GM21526 (cell line): ENCODE measurements around the gene SLC25A4.
A peak's percentile ranks its signal among the peaks of the same experiment; 100 is the strongest.
"Not testable (repeated sequence)": the region's sequence is repeated elsewhere in the genome, so short reads cannot be mapped to it uniquely, and the experiment has no call there.

Experiments
- ATAC-seq: cut with Tn5 transposase; IDR thresholded peaks from one replicate; pipeline ENCODE4 v1.9.1; 2021; ENCODE audit warnings: moderate library complexity; ENCODE audit not compliant: unreplicated experiment, low FRiP score

Gene SLC25A4

DNA sequence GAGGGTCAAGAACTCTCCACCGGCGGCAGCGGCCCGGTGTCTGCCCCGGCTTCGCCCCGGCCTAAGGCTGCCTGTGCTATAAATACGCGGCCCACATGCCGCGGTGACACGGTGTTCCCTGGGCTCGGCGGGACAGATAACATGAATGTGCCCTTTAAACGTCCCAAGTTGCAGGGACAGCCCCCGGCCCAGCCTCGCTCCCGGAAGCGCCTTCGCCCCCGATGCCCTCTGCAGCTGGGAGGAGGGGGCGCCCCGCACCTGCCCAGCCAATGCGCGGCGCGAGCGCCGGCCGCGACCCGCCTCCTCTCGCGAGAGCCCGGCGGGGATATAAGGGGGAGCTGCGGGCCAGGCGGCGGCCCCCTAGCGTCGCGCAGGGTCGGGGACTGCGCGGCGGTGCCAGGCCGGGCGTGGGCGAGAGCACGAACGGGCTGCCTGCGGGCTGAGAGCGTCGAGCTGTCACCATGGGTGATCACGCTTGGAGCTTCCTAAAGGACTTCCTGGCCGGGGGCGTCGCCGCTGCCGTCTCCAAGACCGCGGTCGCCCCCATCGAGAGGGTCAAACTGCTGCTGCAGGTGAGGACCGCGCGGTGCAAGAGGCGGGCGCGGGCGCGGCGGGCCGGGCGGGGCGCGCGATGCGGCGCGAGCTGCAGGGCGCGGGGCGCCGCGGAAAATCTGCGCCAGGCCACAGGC is at the start of gene SLC25A4:
TSS of gene SLC25A4 (plus strand) at position 355 of the 689 bp plus-strand sequence. CDS start at position 462, 107 bp downstream.
- ATAC-seq = peak; percentile 96

DNA sequence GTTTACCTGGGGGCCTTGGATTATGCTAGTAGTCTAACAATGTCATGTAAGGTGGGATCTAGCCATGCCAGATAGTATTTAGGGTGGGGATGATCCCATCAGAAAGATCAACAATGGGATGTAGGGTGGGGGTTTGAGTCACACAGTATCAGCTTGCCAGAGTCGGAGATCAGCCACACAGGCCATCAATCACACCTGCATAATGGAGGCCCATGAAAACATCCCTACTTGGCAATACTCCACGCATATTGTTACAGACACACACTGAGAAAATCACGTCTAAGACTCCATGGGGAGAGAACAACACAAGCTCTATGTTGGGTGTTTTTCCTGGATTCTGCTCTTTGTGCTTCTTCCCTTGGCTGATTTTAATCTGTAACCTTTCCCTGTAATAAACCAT is 49.5 kb upstream of the SLC25A4 start:
- no peak for ATAC-seq

DNA sequence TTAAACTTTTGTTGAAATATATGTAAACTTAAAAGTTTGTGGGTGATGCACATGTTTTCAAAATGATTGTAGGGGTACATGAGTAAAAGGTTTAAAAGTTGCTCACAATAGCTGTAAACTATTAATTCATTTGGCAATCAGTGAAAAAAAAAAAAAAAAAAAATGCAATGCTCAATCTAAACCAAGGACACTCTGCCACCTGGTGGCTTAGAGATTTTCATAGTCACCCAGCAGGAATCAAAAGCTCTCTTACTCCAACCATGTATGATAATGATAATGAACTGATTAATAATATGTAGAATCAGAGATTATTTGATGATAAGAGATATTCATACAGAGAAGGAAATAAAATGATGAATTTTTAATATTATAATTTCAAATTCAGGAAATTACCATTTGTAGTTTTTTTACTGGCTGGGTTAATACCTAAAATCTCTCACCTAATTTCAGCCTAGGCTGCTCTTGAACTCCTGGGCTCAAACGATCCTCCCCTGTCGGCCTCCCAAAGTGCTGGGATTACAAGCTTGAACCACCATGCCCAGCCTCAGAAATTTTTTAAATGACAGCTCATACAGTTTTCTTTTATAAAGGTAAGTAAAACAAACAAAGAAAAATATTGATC is 46.9 kb upstream of the SLC25A4 start:
- ATAC-seq = no peak

DNA sequence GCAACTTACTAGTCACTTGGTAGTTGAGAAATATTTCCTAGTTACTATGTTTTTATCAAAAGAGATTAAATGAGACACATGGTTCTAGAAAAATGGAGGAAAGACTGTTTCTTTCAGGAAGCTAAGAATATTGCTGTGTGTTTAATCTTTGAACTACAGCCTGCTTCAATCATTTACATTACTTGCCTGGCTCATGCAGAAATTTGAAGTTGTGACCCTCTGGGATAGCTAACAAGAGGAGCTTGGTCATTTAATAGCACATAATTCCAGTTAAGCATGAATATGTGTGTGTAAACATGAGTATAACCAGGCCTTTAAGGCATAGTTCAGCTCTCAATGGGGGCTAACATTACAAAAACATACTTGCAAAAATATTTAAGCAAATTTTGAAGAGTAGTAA is 44.6 kb upstream of the SLC25A4 start:
- ATAC-seq = no peak

DNA sequence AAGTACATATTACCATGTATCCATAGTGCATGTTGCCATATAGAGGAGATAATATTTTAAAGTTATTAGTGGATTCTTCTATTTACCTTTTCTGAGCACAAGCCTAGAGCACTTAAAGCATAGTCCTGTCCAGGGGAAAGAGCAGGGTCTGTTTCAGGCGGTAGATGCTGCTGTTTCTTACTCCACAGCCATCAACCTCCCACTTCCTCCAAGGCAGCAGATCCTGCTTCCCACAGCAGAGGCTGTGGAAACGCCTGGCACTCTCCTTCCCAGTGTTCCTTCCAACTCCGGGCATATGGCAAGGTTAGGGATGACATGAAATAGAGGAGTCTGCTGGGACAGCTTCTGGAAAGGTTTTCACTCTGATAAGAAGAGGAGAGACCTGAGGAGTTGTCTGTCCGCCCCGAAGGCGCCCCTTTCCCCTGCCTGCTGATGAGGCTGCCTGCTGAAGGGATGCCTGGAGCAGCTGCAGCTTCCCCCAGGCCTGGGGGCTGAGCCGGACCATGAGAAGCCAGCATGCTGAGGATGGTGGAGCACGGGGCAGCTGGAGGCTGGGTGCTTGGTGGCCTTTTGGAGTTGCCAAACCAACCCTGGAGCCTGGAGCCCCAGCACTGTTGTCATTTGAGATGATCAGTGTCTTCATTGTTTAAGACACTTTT is 43.9 kb upstream of the SLC25A4 start:
- ATAC-seq = no peak

DNA sequence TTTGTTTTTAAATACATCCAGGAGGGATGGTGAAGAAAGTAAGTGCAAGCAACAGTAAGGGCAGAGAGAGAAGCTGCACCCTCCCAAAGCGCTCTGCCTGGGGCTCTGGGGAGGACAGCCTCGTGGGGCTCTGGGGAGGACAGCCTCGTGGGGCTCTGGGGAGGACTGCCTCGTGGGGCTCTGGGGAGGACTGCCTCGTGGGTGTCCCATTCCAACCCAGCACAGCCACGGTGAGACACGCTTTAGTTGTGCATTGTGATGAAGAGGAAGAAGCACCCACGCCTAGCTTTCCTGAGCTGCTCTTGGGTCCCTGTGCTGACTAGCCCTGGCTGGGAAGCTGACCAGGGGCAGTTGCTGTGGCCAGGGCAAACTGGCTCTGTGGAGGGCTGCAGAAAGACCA is 43.1 kb upstream of the SLC25A4 start:
- ATAC-seq = no peak

DNA sequence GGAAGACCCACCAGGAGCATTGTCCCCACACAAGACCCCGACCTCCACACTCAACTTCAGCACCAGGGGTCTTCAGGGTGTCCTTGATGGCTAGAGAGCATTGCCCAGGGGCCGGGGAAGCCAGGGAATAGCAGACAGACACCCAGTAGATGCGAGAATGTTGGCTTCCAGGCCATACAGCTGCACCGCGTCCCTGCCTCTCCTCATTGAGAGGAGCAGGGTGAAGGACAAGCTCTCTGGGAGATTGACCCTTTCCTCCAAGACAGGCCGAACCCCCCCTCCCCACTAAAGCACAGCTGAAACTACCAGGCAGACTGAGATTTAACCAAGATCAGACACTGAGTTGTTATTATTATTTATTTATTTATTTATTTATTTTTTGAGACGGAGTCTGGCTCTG is 42.6 kb upstream of the SLC25A4 start:
- ATAC-seq = no peak

DNA sequence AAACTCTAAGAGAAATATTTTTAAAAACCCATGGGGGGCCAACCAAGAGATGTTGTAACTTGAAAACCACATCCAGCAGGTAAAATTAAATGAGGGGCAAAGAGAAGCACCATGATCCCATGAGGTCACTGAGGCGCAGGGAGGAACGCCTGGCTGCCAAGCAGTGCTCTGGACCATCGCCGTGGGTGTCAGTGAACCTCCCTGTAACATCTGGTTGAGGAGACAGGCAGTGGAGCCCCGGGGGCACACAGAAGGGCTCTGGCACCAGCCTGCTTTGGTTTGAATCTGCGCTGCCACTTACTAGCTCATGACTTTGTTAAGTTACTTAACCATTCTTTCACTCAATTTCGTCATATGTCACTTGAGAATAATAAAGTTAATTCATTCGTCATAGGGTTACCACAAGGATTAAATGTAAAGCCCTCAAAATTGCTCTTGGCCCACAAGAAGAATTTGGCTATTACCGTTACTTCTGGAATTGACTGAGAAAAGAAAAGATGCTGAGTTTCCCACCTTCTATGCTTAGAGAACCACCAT is 41.6 kb upstream of the SLC25A4 start:
- no peak for ATAC-seq

DNA sequence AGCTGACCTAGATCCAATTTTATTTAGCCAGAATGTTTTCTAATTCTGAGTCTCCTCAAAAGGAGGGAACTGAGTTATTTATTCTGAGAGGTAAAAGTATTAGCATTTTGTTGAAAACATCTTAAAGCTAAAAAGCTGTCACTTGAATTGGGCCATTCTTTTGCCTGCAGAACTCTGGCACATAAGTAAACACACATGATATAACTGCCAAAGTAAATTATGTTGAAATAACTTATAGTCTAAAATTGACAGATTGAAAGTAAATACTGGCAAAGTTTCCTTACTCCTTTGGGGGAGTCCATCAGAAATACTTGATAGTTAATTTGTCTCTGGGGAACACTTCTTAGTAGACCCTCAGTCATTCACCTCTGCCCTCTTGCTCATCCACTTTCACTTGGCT is 38.3 kb upstream of the SLC25A4 start:
- ATAC-seq = no peak

DNA sequence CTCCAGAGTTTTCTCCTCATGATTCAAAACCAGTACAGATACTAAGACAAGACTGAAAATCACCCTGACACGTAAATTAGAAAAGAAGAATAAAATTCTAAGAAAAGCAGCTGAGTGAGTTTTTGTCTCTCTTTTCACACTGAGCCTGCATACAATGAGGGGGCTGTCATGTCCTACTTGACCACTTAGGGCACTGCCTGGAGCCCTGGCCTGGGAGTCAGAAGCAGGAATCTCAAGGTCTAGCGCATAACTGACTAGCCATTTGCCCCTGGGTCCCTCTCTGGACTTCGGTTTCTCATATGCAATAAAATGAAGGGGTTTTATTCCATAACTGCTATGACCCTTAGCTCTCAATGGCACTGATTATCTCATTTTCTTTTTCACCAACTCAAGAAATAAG is 36.7 kb upstream of the SLC25A4 start:
- ATAC-seq = no peak

DNA sequence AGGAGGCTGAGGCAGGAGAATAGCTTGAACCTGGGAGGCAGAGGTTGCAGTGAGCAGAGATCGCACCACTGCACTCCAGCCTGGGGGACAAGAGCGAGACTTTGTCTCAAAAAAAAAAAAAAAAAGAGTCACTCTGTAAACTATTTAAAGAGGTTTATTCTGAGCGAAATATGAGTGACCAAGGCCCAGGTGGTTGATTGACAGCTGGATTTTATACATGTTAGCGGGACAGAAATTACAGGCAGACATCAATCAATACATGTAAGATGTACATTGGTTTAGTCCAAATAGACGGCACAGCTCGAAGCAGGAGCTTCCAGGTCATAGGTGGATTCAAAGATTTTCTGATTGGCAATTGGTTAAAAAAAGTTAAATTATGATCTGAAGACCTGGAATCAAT is 35.5 kb upstream of the SLC25A4 start:
- not testable (repeated sequence) for ATAC-seq

DNA sequence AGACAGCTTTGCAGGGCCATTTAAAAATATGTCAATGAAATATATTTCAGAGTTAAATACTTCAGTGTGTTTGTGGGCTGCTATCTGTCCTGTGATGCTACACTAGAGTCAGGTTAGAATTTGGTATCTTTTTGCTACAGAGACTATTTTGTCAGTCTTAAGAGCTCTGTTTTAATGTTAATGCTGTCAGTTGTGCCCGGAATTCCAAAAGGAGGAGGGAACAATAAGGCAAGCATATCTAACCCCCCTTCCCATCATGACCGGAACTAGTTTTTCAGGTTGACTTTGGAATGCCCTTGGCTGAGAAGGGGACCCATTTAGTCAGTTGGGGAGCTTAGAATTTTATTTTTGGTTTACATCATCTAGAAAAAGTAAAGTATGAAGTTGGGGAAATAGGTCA is 34.9 kb upstream of the SLC25A4 start:
- no peak for ATAC-seq

DNA sequence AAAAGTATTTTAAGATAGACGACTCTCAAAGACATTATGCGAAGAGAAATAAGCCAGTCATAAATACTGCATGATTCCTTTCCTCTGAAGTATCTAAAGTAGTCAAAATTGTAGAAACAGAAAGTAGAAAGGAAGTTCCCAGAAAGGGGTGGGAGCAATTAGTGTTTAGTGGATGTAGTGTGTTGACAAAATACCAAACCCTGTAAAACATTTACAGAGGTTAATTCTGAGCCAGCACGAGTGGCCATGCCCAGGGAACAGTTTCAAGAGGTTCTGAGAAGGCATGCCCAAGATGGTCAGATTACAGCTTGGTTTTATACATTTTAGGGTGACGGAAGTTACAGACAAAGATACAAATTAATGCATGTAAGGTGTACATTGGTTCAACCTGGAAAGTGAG is 34.4 kb upstream of the SLC25A4 start:
- no peak for ATAC-seq

DNA sequence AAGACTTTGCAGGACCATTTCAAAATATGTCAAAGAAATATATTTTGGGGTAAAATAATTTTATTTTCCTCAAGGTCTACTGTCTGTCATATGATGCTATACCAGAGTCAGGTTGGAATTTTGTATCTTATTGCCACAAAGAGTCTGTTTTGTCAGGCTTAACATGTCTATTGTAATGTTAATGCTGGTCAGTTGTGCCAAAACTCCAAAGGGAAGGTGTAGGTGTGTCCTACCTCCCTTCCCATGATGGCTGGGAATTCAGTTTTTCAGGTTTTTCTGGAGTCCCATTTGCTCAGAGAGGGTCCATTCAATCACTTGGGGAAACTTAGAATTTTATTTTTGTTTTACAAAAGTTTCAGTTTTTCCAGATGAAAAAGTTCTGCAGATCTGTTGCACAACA is 33.3 kb upstream of the SLC25A4 start:
- no peak for ATAC-seq

DNA sequence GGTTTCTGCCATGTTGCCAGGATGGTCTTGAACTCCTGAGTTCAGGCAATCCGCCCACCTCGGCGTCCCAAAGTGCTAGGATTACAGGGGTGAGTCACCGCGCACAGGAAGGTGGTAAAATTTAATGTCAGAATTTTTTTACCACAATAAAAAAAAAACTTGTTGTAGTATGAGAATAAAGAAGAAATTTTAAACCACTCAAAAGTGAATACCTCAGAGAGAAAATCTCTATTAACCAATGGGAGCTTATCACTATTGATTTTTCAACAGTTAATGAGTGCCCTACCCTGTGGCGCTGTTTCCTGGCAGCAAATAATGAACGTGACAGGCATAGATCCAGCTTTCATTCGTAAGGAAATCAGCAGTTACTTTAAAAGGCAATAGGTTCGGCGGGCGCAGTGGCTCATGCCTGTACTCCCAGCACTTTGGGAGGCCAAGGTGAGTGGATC is 32.7 kb upstream of the SLC25A4 start:
- no peak for ATAC-seq

DNA sequence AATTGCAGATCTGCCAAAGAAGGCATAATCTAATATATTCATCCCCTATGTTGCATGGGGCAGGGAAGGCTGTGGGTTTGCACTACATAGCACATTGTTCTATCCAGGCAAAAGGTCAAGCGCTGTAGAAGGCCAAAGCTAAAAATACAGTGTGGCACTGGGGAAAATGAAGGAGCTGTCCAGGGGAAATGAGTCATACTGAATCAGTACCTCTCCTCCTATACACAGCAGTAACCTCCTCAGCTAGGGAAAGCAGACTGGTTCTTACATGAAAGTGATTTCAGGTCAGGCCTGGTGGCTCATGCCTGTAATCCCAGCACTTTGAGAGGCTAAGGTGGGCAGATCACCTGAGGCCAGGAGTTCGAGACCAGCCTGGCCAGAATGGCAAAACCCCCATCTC is 31.0 kb upstream of the SLC25A4 start:
- no peak for ATAC-seq

DNA sequence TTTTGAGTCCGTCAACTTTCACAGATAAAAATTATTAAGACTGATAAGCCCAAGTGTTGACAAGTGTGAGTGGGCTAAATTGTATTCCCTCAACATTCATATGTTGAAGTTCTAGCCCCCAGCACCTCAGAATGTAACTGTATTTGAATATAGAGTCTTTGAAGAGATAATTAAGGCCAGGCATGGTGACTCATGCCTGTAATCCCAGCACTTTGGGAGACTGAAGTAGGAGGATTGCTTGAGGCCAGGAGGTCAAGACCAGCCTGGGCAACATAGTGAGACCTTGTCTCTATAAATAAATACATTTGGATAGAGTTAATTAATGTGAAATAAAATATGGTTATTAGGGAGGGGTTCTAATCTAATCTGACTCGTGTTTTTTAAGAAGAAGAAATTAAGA is 29.7 kb upstream of the SLC25A4 start:
- ATAC-seq = no peak

DNA sequence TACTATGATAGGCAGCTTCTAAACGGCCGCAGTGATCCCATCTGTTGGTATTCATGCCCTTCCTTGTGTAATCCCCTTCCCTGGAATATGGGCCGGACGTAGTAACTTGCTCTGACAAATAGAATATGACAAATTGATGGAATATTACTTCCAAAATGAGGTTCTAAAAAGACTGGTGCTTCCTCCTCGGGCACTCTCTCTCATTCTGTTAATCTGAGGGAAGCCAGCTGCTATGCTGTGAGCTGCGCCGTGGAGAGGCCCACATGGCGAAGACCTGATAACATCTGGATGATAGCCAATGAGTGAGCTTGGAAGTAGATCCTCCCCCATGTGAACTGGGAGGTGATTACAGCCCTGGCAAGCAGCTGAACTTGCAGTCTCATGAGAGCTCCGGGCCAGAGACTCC is 27.2 kb upstream of the SLC25A4 start:
- no peak for ATAC-seq

DNA sequence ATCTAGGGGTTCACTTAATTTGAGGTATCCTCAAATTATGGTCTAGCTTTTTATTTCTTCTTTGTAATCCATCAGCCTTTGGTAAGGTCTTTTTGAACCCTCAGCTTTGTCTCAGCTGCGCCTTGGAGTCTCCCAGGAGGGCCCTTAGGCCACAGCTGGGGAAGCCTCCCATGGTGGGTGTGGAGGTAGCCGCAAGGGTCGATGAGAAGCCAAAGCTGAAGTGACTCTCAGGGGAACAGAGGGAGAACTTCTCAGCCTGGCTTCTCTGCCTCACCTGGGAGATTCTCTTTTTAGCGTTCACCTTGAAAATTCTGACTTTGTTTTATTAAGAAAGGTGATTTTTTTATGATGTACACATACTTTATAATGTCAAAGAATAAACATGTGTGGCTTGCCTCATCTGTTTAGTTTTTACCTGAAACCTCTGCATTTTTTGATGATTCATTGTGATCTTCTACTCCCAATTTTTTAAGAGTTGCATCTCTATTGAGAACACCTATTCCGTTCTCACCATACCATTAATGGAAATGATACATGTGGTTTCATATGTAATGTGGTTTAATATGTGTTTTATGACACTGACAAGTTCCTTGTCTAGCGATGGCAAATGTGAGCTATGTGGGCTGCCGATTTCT is 25.6 kb upstream of the SLC25A4 start:
- no peak for ATAC-seq

DNA sequence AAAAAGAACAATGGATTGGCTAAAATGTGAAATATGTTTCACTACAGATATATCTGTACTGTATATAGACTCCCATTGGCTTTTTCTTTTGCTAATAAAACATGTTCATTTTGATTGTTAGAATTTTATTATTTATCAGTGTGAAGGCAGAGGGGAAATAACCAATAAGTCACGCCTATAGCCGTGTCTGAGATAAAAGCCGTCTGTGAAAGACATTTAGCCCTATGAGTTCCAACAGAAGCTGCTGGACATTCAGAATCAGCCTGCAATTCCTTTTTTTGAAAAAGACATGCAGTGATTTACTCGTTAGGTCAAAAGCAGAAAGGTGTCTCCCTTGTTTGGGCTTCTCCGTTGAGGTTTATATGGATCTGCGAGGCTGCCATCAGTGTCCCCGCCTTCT is 24.2 kb upstream of the SLC25A4 start:
- ATAC-seq = no peak

DNA sequence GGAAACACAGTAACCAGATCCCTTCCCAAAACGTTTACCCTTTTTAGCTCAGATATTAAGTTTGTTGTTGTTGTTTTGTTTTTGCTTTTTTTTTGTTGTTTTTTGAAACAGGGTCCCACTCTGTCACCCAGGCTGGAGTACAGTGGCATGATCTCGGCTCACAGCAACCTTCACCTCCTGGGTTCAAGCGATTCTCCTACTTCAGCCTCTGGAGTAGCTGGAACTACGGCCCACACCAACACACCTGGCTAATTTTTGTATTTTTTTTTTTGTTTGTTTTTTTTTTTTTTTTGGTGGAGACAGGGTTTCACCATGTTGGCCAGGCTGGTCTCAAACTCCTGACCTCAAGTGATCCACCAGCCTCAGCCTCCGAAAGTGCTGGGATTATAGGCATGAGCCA is 23.6 kb upstream of the SLC25A4 start:
- not testable (repeated sequence) for ATAC-seq
